Neutrophil (primary cell): ENCODE measurements around the gene USP25.

Experiments used
- H3K27ac ChIP-seq: fragments of 200-600 bp; sonication (generic); 2 replicates; pipeline ENCODE4 v1.5.1; 2016; ENCODE audit warnings: mild to moderate bottlenecking, moderate library complexity
- H3K27me3 ChIP-seq: fragments of 200-600 bp; sonication (generic); 2 replicates; pipeline ENCODE4 v1.6.0; 2016; ENCODE audit warnings: mild to moderate bottlenecking
- H3K36me3 ChIP-seq: fragments of 200-600 bp; sonication (generic); 2 replicates; pipeline ENCODE4 v1.5.1; 2017
- H3K4me1 ChIP-seq, 2 experiments: fragments of 200-600 bp in 1 of 2; sonication (generic) in 1 of 2; 1 replicate in 1 of 2; 2 replicates in 1 of 2; pipeline versions ENCODE4 v1.5.1 to v1.6.1; 2013 to 2016; ENCODE audit warnings: low read depth in 1 of 2, low read length in 1 of 2, mild to moderate bottlenecking in 1 of 2, moderate library complexity in 1 of 2; ENCODE audit not compliant: control insufficient read depth in 1 of 2, insufficient read depth in 1 of 2
- H3K4me3 ChIP-seq, 2 experiments: fragments of 200-600 bp in 1 of 2; sonication (generic) in 1 of 2; 1 replicate in 1 of 2; 2 replicates in 1 of 2; pipeline ENCODE4 v1.5.1; 2013 to 2016; ENCODE audit warnings: low read depth in 1 of 2, low read length in 1 of 2, mild to moderate bottlenecking in 1 of 2, moderate library complexity in 1 of 2
- H3K9me3 ChIP-seq: fragments of 200-600 bp; sonication (generic); 2 replicates; pipeline ENCODE4 v1.5.1; 2016
- CTCF ChIP-seq: fragments of 200-600 bp; sonication (generic); IDR thresholded peaks from 2 replicates; pipeline ENCODE4 v1.5.1; 2016; ENCODE audit warnings: antibody characterized with exemption

The USP25 gene, protein sequence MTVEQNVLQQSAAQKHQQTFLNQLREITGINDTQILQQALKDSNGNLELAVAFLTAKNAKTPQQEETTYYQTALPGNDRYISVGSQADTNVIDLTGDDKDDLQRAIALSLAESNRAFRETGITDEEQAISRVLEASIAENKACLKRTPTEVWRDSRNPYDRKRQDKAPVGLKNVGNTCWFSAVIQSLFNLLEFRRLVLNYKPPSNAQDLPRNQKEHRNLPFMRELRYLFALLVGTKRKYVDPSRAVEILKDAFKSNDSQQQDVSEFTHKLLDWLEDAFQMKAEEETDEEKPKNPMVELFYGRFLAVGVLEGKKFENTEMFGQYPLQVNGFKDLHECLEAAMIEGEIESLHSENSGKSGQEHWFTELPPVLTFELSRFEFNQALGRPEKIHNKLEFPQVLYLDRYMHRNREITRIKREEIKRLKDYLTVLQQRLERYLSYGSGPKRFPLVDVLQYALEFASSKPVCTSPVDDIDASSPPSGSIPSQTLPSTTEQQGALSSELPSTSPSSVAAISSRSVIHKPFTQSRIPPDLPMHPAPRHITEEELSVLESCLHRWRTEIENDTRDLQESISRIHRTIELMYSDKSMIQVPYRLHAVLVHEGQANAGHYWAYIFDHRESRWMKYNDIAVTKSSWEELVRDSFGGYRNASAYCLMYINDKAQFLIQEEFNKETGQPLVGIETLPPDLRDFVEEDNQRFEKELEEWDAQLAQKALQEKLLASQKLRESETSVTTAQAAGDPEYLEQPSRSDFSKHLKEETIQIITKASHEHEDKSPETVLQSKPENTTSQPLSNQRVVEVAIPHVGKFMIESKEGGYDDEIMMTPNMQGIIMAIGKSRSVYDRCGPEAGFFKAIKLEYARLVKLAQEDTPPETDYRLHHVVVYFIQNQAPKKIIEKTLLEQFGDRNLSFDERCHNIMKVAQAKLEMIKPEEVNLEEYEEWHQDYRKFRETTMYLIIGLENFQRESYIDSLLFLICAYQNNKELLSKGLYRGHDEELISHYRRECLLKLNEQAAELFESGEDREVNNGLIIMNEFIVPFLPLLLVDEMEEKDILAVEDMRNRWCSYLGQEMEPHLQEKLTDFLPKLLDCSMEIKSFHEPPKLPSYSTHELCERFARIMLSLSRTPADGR

DNA sequence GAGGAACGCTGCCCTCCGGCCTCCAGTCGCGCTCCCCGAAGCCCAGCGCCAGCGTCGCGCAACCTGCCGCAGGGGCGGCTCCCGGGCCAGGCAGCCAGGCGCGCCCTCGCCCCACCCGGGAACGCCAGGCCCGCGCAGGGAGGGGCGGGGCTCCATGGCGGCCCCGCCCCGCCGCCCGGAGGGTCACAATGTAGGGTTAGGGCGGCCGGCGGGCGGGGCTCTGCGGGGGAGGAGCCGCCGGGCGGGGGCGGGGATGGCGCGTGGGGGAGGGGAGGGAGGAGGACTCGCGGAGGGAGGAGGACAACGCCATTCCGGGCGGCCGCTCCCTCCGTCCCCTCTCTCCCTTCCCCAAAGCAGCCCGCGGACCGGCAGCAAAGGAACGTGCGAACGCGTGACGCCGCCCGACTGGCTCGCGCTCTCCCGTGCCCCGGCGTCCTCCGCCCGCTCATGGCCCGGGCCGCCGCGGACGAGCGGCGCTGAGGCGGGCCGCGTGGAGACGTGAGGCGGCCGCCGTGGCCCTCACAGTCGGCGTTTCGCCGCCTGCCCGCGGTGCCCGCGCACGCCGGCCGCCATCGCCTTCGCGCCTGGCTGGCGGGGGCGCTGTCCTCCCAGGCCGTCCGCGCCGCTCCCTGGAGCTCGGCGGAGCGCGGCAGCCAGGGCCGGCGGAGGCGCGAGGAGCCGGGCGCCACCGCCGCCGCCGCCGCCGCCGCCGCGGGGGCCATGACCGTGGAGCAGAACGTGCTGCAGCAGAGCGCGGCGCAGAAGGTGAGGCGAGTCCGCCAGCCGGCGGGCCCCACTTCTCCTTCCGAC, at the start of gene USP25:
Gene USP25 (plus strand): TSS at position 309 of the 810 bp plus-strand sequence. CDS start 412 bp downstream, at position 721.
- H3K4me1 ChIP-seq = peaks cover 30 to 31% of the 10 kb centered on the region in 2 experiments
- no peaks in the 10 kb centered on the region for H3K36me3 ChIP-seq
- TF ChIP-seq CTCF = peak; percentile 36
- no peaks in the 10 kb centered on the region for H3K27me3 ChIP-seq
- H3K4me3 ChIP-seq = peak within 1 kb of the TSS; percentile 82 to 90
- peak within 1 kb of the TSS; percentile 95 for H3K27ac ChIP-seq
- H3K9me3 ChIP-seq = no peaks in the 10 kb centered on the region

GRCh38 chr21:15682186-15682895, 47.4 kb upstream of the USP25 start:
- peak overlapping the region; percentile 85 for H3K27ac ChIP-seq
- H3K4me1 ChIP-seq = peaks cover 46 to 50% of the 10 kb centered on the region in 2 experiments
- no peak for TF ChIP-seq CTCF
- no peaks in the 10 kb centered on the region for H3K9me3 ChIP-seq
- no peaks in the 10 kb centered on the region for H3K36me3 ChIP-seq
- H3K27me3 ChIP-seq = no peaks in the 10 kb centered on the region
- peak overlapping the region; percentile 38 to 46 for H3K4me3 ChIP-seq

- Histone ChIP-seq H3K27me3 (no peaks in the 10 kb centered on the region), H3K36me3 (no peaks in the 10 kb centered on the region), H3K4me3 (no peak overlapping the region), H3K9me3 (no peaks in the 10 kb centered on the region), H3K27ac (peak overlapping the region; percentile 85), H3K4me1 (peaks cover 47 to 51% of the 10 kb centered on the region in 2 experiments)
- TF ChIP-seq CTCF = no peak
These were observed 46.8 kb upstream of the USP25 start for GRCh38 chr21:15682977-15683376.

DNA sequence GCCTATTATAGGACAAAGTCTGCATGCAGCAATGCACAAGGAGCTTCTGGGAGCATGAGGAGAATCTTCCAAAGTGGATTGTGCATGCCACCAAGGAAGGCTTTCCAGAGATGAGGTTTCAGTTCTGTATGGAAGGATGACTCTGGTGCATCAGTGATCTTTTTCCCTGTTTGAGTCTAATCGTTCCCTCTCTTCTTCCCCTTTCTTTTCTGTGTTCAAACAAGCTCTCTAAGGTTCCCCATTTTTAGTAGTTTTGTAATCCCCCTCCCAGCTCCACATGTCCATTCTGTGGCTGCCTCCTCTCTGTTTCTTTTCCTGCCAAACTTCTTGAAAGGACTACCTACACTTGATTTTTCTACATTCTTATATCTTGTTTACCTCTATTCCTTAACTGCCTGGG, 43.3 kb upstream of the USP25 start:
- peaks cover 54 to 66% of the 10 kb centered on the region in 2 experiments for H3K4me1 ChIP-seq
- no peaks in the 10 kb centered on the region for H3K36me3 ChIP-seq
- H3K9me3 ChIP-seq = no peaks in the 10 kb centered on the region
- H3K27ac ChIP-seq = peak overlapping the region; percentile 79
- no peaks in the 10 kb centered on the region for H3K27me3 ChIP-seq
- peak overlapping the region; percentile 5 to 29 for H3K4me3 ChIP-seq
- TF ChIP-seq CTCF = no peak
